Heart left ventricle (tissue), 13 donors: ENCODE results near the gene CABP4.

ENCODE experiments used
- CTCF ChIP-seq, 12 donors: fragments of 200-600 bp; sonication (generic) in 4 of 12; IDR thresholded peaks; one replicate each; pipeline versions ENCODE4 v1.5.0 to v1.8.0; 2018 to 2022; ENCODE audit warnings: antibody characterized with exemption in 12 of 12, mild to moderate bottlenecking in 5 of 12
- POLR2A ChIP-seq, 2 donors: fragments of 450-650 bp; IDR thresholded peaks; one replicate each; pipeline ENCODE4 v1.6.1; 2017; ENCODE audit warnings: antibody characterized with exemption in 2 of 2, mild to moderate bottlenecking in 2 of 2, moderate library complexity in 2 of 2
- donor health status: ischemic (EF 13 %, LVEDD 7.1; RV severe dilation, severe dysfunction).
- donor health status: DM: no; HTN: yes; CAD: no.
- donor health status: DM: no; HTN: no; CAD: no.
- donor health status: ischemic (EF 25% LVEDD 6.9; RV normal size, moderate dysfunction).
- donor health status: ischemic (EF 25% LVEDD 5.7; RV mildly dilated, moderate dysfunction).
- donor health status: ischemic (EF 35%, LVEDD 5.7; RV mildly dilated, moderate dysfunction).
- donor health status: nonischemic (EF 11% LVEDD 7.7; RV severe dilation, severe dysfunction).
- donor health status: DM: yes; HTN: yes; CAD: no.
- donor health status: PGD.
- donor health status: ischemic (EF 29% LVEDD 5.4; RV normal size, mild dysfunction).
- donor health status: nonischemic (EF 23%, LVEDD 6.1; RV moderate dilation, normal function).

- TF ChIP-seq CTCF (IDR thresholded peaks at IDR 0.05): no peak
- no peak for TF ChIP-seq POLR2A (IDR thresholded peaks at IDR 0.05)
These were observed 18.6 kb upstream of the CABP4 start for GRCh38 chr11:67436459-67437081.
